ENCODE data around the gene PARD6B. TPM values are rescaled to one million over a fixed set of nuclear protein-coding genes. Genes with fewer than 3 reads are reported as not detected.
A peak's percentile ranks its signal among the peaks of the same experiment; 100 is the strongest.

The PARD6B gene
- total and polyA plus RNA-seq, 2 of the 13 experiments (the other 11 are each of a cell fraction or from before 2014, with no cell fraction given) = 6.9 to 22.2 TPM

DNA sequence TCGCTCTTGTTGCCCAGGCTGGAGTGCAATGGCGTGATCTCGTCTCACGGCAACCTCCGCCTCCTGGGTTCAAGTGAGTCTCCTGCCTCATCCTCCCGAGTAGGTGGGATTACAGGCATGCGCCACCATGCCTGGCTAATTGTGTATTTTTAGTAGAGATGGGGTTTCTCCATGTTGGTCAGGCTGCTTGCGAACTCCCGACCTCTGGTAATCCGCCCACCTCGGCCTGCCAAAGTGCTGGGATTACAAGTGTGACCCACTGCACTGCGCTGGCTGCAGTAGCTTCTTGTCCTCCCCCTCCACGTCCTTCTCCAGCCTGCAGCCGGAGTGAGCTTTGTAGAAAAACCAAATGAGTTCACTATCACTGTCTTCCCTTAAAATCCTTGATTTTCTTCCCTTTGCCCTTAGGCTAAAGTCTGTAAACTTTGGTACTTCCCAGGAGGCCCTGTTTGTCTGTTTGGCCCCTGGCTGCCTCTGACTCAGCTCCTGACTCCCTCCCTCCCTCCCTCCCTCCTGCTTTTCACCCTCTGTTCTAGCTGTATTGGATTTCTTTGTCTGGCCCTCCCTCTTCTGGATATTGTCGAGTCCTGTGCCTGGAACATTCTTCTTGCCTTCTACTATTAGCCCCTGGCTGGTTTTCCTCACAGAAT, 12.9 kb downstream of the PARD6B start (continued):
- TF ChIP-seq, protein P1, sequence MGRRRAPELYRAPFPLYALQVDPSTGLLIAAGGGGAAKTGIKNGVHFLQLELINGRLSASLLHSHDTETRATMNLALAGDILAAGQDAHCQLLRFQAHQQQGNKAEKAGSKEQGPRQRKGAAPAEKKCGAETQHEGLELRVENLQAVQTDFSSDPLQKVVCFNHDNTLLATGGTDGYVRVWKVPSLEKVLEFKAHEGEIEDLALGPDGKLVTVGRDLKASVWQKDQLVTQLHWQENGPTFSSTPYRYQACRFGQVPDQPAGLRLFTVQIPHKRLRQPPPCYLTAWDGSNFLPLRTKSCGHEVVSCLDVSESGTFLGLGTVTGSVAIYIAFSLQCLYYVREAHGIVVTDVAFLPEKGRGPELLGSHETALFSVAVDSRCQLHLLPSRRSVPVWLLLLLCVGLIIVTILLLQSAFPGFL (CRISPR knock-in tag; IDR thresholded peaks at IDR 0.05) = no peak
- peak; percentile 87 for TF ChIP-seq NR2F2 (IDR thresholded peaks at IDR 0.05; ENCODE audit: borderline replicate concordance, low read depth)
- no peak for TF ChIP-seq ZNF883 (CRISPR knock-in tag; IDR thresholded peaks at IDR 0.05; ENCODE audit: not compliant biosample characterization)
- peak; percentile 70; the same call in 1 of the 2 replicates for TF ChIP-seq ZFP1 (CRISPR knock-in tag; IDR thresholded peaks at IDR 0.05)
- peak; percentile 61; the same call in 1 of the 2 replicates for TF ChIP-seq KMT2B (CRISPR knock-in tag; IDR thresholded peaks at IDR 0.05)
- TF ChIP-seq RFX3 (CRISPR knock-in tag; IDR thresholded peaks at IDR 0.05) = no peak; the same call in 1 of the 2 replicates
- no peak for TF ChIP-seq ZNF616 (CRISPR knock-in tag; IDR thresholded peaks at IDR 0.05; ENCODE audit: low read depth)
- peak; percentile 81 for TF ChIP-seq ZNF292 (CRISPR knock-in tag; IDR thresholded peaks at IDR 0.05; ENCODE audit: borderline replicate concordance, low read depth)
- TF ChIP-seq ARID2 (CRISPR knock-in tag; IDR thresholded peaks at IDR 0.05; ENCODE audit: borderline replicate concordance) = peak; percentile 80; the same call in 1 of the 2 replicates
- no peak for TF ChIP-seq ZNF775 (CRISPR knock-in tag; IDR thresholded peaks at IDR 0.05; ENCODE audit: borderline replicate concordance)
- no peak for TF ChIP-seq ZNF703 (CRISPR knock-in tag; IDR thresholded peaks at IDR 0.05; ENCODE audit: borderline replicate concordance)
- TF ChIP-seq PHF8 (CRISPR knock-in tag; IDR thresholded peaks at IDR 0.05) = no peak
- TF ChIP-seq, protein P2, sequence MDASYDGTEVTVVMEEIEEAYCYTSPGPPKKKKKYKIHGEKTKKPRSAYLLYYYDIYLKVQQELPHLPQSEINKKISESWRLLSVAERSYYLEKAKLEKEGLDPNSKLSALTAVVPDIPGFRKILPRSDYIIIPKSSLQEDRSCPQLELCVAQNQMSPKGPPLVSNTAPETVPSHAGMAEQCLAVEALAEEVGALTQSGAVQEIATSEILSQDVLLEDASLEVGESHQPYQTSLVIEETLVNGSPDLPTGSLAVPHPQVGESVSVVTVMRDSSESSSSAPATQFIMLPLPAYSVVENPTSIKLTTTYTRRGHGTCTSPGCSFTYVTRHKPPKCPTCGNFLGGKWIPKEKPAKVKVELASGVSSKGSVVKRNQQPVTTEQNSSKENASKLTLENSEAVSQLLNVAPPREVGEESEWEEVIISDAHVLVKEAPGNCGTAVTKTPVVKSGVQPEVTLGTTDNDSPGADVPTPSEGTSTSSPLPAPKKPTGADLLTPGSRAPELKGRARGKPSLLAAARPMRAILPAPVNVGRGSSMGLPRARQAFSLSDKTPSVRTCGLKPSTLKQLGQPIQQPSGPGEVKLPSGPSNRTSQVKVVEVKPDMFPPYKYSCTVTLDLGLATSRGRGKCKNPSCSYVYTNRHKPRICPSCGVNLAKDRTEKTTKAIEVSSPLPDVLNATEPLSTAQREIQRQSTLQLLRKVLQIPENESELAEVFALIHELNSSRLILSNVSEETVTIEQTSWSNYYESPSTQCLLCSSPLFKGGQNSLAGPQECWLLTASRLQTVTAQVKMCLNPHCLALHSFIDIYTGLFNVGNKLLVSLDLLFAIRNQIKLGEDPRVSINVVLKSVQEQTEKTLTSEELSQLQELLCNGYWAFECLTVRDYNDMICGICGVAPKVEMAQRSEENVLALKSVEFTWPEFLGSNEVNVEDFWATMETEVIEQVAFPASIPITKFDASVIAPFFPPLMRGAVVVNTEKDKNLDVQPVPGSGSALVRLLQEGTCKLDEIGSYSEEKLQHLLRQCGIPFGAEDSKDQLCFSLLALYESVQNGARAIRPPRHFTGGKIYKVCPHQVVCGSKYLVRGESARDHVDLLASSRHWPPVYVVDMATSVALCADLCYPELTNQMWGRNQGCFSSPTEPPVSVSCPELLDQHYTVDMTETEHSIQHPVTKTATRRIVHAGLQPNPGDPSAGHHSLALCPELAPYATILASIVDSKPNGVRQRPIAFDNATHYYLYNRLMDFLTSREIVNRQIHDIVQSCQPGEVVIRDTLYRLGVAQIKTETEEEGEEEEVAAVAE (CRISPR knock-in tag; IDR thresholded peaks at IDR 0.05; ENCODE audit: borderline replicate concordance) = peak; percentile 75
- peak; percentile 72; the same call in 1 of the 2 replicates for TF ChIP-seq YEATS4 (CRISPR knock-in tag; IDR thresholded peaks at IDR 0.05; ENCODE audit: borderline replicate concordance)
- TF ChIP-seq, protein P3, sequence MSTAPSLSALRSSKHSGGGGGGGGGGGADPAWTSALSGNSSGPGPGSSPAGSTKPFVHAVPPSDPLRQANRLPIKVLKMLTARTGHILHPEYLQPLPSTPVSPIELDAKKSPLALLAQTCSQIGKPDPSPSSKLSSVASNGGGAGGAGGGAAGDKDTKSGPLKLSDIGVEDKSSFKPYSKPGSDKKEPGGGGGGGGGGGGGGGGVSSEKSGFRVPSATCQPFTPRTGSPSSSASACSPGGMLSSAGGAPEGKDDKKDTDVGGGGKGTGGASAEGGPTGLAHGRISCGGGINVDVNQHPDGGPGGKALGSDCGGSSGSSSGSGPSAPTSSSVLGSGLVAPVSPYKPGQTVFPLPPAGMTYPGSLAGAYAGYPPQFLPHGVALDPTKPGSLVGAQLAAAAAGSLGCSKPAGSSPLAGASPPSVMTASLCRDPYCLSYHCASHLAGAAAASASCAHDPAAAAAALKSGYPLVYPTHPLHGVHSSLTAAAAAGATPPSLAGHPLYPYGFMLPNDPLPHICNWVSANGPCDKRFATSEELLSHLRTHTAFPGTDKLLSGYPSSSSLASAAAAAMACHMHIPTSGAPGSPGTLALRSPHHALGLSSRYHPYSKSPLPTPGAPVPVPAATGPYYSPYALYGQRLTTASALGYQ (CRISPR knock-in tag; IDR thresholded peaks at IDR 0.05) = no peak
- TF ChIP-seq ZNF713 (CRISPR knock-in tag; IDR thresholded peaks at IDR 0.05) = peak; percentile 94; the same call in 1 of the 2 replicates
- TF ChIP-seq RXRA (CRISPR knock-in tag; IDR thresholded peaks at IDR 0.05) = peak; percentile 84
- TF ChIP-seq ZFY (CRISPR knock-in tag; IDR thresholded peaks at IDR 0.05) = peak; percentile 53; the same call in 1 of the 2 replicates

All from HepG2 (cell line).